Uterus (tissue), 4 donors: ENCODE results near the gene ZP1. TPM values are rescaled to one million over a fixed set of nuclear protein-coding genes. Genes with fewer than 3 reads are reported as not detected.

Experiments
- DNase-seq, 2 donors: peaks; one replicate each; pipeline ENCODE4 v3.0.0-alpha.2; 2019 to 2020
- H3K27ac ChIP-seq, 2 donors: fragments of 200-600 bp; sonication (generic); 1 replicate in 1 of 2; 2 replicates in 1 of 2; pipeline ENCODE4 v1.5.1; 2016 to 2018
- H3K27me3 ChIP-seq, 2 donors: fragments of 200-600 bp; sonication (generic); one replicate each; pipeline ENCODE4 v1.5.1; 2018 to 2019; ENCODE audit warnings: control low read depth in 1 of 2
- H3K36me3 ChIP-seq, 2 donors: fragments of 200-600 bp; sonication (generic); one replicate each; pipeline ENCODE4 v1.5.1; 2019; ENCODE audit warnings: control low read depth in 1 of 2
- H3K4me1 ChIP-seq, 2 donors: fragments of 200-600 bp; sonication (generic); one replicate each; pipeline ENCODE4 v1.5.1; 2018 to 2019; ENCODE audit warnings: control low read depth in 1 of 2
- H3K4me3 ChIP-seq, 2 donors: fragments of 200-600 bp; sonication (generic); 1 replicate in 1 of 2; 2 replicates in 1 of 2; pipeline ENCODE4 v1.5.1; 2018 to 2019; ENCODE audit warnings: mild to moderate bottlenecking in 1 of 2
- H3K9me3 ChIP-seq, 2 donors: fragments of 200-600 bp; sonication (generic); one replicate each; pipeline ENCODE4 v1.5.1; 2019; ENCODE audit warnings: control low read depth in 1 of 2
- POLR2A ChIP-seq, 2 donors: fragments of 450-650 bp; IDR thresholded peaks; one replicate each; pipeline ENCODE4 v1.6.1; 2016; ENCODE audit warnings: antibody characterized with exemption in 2 of 2, mild to moderate bottlenecking in 1 of 2, moderate library complexity in 1 of 2
- intact Hi-C: fragments of 100-400 bp; cut with DNase I; formaldehyde crosslinking; loops from one replicate; pipeline ENCODE4 v1.15.1; 2023; ENCODE audit warnings: low total_unique reads
- total RNA-seq, 4 donors: library from RNA; depleted of rRNA in 3 of 4; stranded (reverse); fragments of >200 nt in 3 of 4; gene quantifications; one replicate each; pipeline versions ENCODE4 v1.1.0 to v1.2.4, GENCODE V29; 2014 to 2023
- TF ChIP-seq, protein P1 (sequence below), 4 experiments: fragments of 200-600 bp in 2 of 4; fragments of 450-650 bp in 2 of 4; sonication (generic) in 2 of 4; IDR thresholded peaks; one replicate each; pipeline ENCODE4 v1.5.1; 2016 to 2019; ENCODE audit warnings: antibody characterized with exemption in 4 of 4, mild to moderate bottlenecking in 2 of 4, moderate library complexity in 1 of 4
- donor health status: DM: yes; HTN: yes; CAD: no.

Gene ZP1
- total RNA-seq, 4 donors from 2014 or later: not detected

DNA sequence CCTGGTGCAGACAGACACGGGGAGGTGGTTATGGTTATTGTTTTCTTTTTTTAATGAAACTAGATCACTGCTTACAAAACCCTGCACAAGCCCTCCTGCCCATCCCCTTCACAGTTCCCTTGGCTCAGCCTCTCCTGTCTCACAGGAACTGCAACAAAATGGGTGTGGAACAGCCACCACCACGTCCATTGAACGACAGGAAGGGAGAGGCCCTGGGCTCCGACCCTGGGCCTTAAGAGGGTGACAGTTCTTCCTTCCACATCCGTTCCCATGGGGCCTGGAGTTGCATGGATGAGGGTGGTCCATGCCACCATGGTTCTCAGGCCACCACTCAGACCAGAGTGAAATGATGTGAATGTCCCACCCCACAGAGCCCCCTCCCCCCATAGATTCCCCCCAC, 23.4 kb downstream of the ZP1 start:
- H3K4me3 ChIP-seq: no peak overlapping the region
- H3K27me3 ChIP-seq: no peaks in the 10 kb centered on the region
- intact Hi-C loops: no loop called here
- peak in 1 of 2 donors; percentile 11 for DNase-seq
- no peaks in the 10 kb centered on the region for H3K9me3 ChIP-seq
- H3K4me1 ChIP-seq: no peaks in the 10 kb centered on the region
- TF ChIP-seq POLR2A (IDR thresholded peaks at IDR 0.05): no peak
- TF ChIP-seq, protein P1, sequence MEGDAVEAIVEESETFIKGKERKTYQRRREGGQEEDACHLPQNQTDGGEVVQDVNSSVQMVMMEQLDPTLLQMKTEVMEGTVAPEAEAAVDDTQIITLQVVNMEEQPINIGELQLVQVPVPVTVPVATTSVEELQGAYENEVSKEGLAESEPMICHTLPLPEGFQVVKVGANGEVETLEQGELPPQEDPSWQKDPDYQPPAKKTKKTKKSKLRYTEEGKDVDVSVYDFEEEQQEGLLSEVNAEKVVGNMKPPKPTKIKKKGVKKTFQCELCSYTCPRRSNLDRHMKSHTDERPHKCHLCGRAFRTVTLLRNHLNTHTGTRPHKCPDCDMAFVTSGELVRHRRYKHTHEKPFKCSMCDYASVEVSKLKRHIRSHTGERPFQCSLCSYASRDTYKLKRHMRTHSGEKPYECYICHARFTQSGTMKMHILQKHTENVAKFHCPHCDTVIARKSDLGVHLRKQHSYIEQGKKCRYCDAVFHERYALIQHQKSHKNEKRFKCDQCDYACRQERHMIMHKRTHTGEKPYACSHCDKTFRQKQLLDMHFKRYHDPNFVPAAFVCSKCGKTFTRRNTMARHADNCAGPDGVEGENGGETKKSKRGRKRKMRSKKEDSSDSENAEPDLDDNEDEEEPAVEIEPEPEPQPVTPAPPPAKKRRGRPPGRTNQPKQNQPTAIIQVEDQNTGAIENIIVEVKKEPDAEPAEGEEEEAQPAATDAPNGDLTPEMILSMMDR (IDR thresholded peaks at IDR 0.05): no peak
- no peak overlapping the region for H3K27ac ChIP-seq
- H3K36me3 ChIP-seq: no peaks in the 10 kb centered on the region

DNA sequence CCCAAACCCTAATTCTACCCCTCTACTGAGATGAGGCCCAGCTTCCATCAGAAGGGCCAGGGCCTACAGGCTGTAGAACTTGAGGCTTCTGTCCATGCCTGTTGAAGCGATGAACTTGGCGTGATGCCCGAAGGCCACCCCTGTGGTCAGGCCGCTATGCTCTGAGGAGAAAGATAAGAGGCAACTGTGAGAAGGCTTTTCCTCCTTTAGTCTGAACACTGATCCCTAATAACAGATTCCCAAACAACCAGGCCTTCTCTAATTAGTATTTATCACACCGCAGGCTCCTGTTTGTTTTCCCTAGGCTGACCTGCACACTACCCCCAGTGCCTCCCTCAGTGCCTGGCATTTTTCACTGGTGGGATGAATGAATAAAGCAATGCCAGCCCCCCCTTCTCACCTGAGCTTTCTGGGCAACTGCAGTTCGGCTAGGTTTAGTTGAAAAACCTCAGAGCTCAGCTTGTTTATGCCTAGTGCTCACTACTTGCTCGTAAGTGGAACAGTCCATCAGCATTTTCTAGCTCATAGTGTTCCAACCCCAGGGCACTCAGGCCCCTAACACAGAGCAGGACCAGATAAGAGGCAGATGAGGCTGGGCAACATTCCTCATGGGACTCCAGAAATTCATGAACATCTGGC, 23.9 kb downstream of the ZP1 start:
- no peaks in the 10 kb centered on the region for H3K27me3 ChIP-seq
- no peaks in the 10 kb centered on the region for H3K4me1 ChIP-seq
- no peak overlapping the region for H3K4me3 ChIP-seq
- H3K36me3 ChIP-seq: no peaks in the 10 kb centered on the region
- H3K9me3 ChIP-seq: no peaks in the 10 kb centered on the region
- peak in 1 of 2 donors; percentile 28 for DNase-seq
- TF ChIP-seq POLR2A (IDR thresholded peaks at IDR 0.05): no peak
- TF ChIP-seq, protein P1 (IDR thresholded peaks at IDR 0.05): no peak
- intact Hi-C loops: no loop called here
- no peak overlapping the region for H3K27ac ChIP-seq

DNA sequence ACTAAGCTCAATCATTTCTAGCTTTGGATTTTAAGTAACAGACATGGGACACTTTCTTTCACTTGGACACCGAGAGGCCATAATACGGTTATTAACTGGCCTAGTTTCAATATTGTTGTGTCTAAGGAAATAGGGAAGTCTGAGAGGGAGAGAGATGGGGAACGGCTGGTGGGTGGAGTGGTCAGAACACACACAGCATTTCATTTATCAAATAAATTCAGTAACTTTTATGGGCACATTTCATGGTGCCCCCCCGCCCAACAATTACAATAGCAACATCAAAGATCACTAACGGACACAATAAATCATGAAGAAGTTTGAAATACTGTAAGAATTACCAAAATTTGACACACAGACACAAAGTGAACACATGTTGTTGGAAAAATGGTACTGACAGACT, 28.3 kb downstream of the ZP1 start:
- intact Hi-C loops: no loop called here
- no peaks in the 10 kb centered on the region for H3K27me3 ChIP-seq
- H3K36me3 ChIP-seq: no peaks in the 10 kb centered on the region
- H3K4me3 ChIP-seq: no peak overlapping the region
- H3K4me1 ChIP-seq: no peaks in the 10 kb centered on the region
- TF ChIP-seq, protein P1 (IDR thresholded peaks at IDR 0.05): no peak
- TF ChIP-seq POLR2A (IDR thresholded peaks at IDR 0.05): no peak
- DNase-seq: no peak
- no peaks in the 10 kb centered on the region for H3K9me3 ChIP-seq
- no peak overlapping the region for H3K27ac ChIP-seq

DNA sequence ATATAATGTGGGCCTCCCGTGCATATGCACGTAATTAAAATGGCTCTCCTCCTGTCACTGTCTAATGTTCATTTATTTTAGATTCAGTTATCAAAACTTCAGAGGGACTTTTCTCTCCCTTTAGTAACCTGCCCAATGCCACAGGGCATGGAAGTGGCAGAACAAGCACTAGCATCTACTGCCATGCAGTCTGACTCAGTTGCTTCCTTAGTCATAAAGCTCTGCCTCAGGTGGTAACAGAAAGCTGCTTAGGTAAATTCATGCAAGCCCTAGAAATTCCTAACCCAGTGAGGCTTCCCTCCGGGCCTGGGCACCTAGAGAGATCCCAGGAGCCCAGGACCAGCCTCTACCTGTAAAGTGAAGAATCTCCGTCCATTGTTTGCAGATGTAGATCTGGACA, 30.2 kb downstream of the ZP1 start:
- Histone ChIP-seq H3K4me1 (no peaks in the 10 kb centered on the region), H3K27ac (no peak overlapping the region), H3K4me3 (no peak overlapping the region), H3K36me3 (no peaks in the 10 kb centered on the region), H3K9me3 (no peaks in the 10 kb centered on the region), H3K27me3 (no peaks in the 10 kb centered on the region)
- peak in 1 of 2 donors; percentile 1 for DNase-seq
- intact Hi-C loops: no loop called here
- TF ChIP-seq POLR2A (IDR thresholded peaks at IDR 0.05): no peak
- TF ChIP-seq, protein P1 (IDR thresholded peaks at IDR 0.05): no peak

DNA sequence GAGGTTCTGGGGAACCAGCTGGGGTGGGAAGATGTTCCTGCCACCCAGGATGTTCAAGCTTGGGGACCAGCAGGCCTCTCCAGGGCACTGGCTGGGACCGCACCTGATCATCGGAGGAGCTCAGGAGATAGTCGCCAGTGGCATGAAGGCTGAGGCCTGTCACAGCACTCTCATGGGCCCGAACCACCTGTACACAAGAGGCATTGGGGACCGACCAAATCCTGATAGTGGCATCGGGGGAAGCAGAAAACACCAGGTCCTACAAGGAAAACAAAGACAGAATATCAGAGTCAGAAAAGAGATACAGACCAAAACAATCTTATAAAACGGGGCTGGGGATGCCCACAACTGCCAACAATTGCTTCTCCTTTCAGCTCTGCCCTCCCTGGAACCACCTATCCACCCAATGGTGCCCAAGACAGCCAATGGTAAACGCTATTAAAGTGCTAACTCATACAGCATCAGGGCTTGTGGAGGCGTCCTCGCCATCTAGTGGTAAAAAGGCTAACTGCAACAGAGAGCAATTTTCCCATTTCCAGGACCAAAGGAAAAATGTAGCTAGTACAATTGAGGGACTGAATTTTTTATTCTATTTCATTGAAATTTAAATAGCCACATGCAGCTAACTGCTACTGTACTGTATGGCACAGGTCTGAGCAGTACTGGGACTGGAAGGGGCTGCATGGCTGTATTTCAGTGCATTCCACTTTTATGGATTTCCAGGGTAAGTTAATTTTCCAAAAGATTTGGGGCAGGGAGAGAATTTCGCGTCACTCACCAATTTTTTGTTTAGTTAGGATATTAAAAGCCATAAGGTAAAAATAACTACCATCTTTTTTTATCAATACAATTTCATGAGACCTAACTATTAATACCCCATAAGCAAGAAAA, 31.9 kb downstream of the ZP1 start:
- Histone ChIP-seq H3K36me3 (no peaks in the 10 kb centered on the region), H3K27me3 (no peaks in the 10 kb centered on the region), H3K4me1 (no peaks in the 10 kb centered on the region), H3K9me3 (no peaks in the 10 kb centered on the region), H3K27ac (no peak overlapping the region), H3K4me3 (no peak overlapping the region)
- peak in 1 of 2 donors; percentile 34 for DNase-seq
- intact Hi-C loops: no loop called here
- TF ChIP-seq POLR2A (IDR thresholded peaks at IDR 0.05): no peak
- TF ChIP-seq, protein P1 (IDR thresholded peaks at IDR 0.05): peak; percentile 78 to 95 (median 88)
